Progenitor cell of endocrine pancreas (in vitro differentiated cells): ENCODE results near the gene AIG1. TPM values are rescaled to one million over a fixed set of nuclear protein-coding genes. Genes with fewer than 3 reads are reported as not detected.

Experiments
- DNase-seq: peaks from one replicate; pipeline ENCODE4 v3.0.0; 2021; ENCODE audit warnings: low spot score; ENCODE audit not compliant: unreplicated experiment
- H3K27ac Mint-ChIP-seq: 2 replicates; pipeline ENCODE4 v1.8.0; 2021; ENCODE audit warnings: mild to moderate bottlenecking, moderate library complexity, mixed read lengths
- H3K27me3 Mint-ChIP-seq: 2 replicates; pipeline ENCODE4 v1.8.0; 2021; ENCODE audit warnings: mixed read lengths
- H3K36me3 Mint-ChIP-seq: 2 replicates; pipeline ENCODE4 v1.8.0; 2022; ENCODE audit warnings: mixed read lengths; ENCODE audit not compliant: insufficient read depth
- H3K4me1 Mint-ChIP-seq: 2 replicates; pipeline ENCODE4 v1.8.0; 2021; ENCODE audit warnings: low read depth, mixed read lengths
- H3K4me3 Mint-ChIP-seq: 2 replicates; pipeline ENCODE4 v1.8.0; 2021; ENCODE audit warnings: low read depth, mild to moderate bottlenecking, moderate library complexity, mixed read lengths
- H3K9me3 Mint-ChIP-seq: 2 replicates; pipeline ENCODE4 v1.8.0; 2021; ENCODE audit warnings: low read depth, mixed read lengths
- total RNA-seq: library from RNA; stranded (reverse); gene quantifications from 2 replicates; pipeline ENCODE4 v1.2.1, GENCODE V29; 2021
- TF ChIP-seq, protein P1 (sequence below): fragments of 200-600 bp; sonication (generic); IDR thresholded peaks from one replicate; pipeline ENCODE4 v1.5.0; 2021; ENCODE audit warnings: antibody characterized with exemption, mild to moderate bottlenecking; ENCODE audit not compliant: unreplicated experiment

The AIG1 gene
- total RNA-seq, 1 donor from 2014 or later, result 40.0 TPM

DNA sequence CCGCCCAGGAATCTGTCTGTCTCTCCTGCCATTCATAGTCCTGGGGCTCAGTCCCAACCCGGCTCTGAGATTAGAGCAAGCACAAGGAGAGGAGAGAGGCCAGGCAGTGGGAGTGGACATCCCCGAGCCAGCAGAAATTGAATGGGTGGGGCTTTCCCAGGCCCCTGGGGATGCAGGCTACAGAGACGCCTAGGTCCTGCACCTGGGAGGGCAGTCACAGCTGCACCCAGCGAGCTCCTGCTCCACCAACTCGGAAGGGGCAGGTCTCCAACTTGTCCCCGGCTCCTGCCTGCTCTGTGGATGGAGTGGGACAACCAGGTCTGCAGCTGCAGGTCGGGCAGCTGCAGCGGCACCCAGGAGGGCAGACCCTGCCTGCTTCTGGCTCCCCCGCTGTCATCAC is 11.1 kb upstream of the AIG1 start:
- H3K27ac Mint-ChIP-seq, result no peak overlapping the region
- peaks cover 4% of the 10 kb centered on the region for H3K27me3 Mint-ChIP-seq
- TF ChIP-seq, protein P1, sequence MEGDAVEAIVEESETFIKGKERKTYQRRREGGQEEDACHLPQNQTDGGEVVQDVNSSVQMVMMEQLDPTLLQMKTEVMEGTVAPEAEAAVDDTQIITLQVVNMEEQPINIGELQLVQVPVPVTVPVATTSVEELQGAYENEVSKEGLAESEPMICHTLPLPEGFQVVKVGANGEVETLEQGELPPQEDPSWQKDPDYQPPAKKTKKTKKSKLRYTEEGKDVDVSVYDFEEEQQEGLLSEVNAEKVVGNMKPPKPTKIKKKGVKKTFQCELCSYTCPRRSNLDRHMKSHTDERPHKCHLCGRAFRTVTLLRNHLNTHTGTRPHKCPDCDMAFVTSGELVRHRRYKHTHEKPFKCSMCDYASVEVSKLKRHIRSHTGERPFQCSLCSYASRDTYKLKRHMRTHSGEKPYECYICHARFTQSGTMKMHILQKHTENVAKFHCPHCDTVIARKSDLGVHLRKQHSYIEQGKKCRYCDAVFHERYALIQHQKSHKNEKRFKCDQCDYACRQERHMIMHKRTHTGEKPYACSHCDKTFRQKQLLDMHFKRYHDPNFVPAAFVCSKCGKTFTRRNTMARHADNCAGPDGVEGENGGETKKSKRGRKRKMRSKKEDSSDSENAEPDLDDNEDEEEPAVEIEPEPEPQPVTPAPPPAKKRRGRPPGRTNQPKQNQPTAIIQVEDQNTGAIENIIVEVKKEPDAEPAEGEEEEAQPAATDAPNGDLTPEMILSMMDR, result no peak
- H3K4me3 Mint-ChIP-seq, result no peak overlapping the region
- peaks cover 4% of the 10 kb centered on the region for H3K9me3 Mint-ChIP-seq
- DNase-seq, result no peak
- no peaks in the 10 kb centered on the region for H3K4me1 Mint-ChIP-seq
- no peaks in the 10 kb centered on the region for H3K36me3 Mint-ChIP-seq

DNA sequence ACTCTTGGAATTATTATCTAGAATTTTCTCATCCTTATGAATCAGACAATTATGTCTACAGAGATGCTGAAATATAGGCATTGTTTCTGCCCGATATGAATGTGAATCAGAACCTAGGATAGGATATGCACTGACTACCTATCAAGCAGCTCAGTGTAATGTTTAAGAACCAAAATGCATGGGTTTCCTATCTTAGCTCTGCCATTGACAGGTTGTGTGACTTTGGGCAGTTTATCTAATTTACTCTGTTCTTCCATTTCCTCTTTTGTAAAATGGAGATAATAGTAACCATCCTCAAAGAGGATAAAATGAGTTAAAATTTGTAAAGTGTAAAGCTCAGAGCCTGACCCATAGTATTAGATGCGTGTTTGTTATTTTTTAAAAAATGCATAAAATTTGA is 10.2 kb upstream of the AIG1 start:
- Mint-ChIP-seq H3K4me3 (no peak overlapping the region), H3K27ac (no peak overlapping the region), H3K9me3 (peaks cover 4% of the 10 kb centered on the region), H3K4me1 (no peaks in the 10 kb centered on the region), H3K27me3 (peaks cover 4% of the 10 kb centered on the region), H3K36me3 (no peaks in the 10 kb centered on the region)
- no peak for DNase-seq
- TF ChIP-seq, protein P1, result no peak

DNA sequence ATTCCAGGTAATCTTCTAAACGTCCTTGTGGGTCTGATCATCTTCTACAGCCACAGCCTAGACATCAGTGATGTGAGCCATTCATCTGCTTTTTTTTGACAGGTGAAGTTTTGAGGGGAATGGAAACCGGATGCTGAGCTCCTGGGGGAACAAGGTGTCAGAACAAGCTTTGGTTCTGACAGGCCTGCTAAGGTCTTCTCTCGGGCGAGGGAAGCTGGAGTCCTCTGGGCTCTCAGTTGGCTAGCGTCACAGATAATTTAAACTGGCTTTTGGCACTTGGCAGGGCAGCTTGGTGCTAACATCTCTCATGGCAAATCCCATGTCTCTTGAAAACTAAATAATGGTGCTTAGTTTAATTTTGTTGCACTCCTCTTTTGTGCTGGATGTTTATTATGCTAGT is 8.4 kb upstream of the AIG1 start:
- no peaks in the 10 kb centered on the region for H3K36me3 Mint-ChIP-seq
- TF ChIP-seq, protein P1, result no peak

DNA sequence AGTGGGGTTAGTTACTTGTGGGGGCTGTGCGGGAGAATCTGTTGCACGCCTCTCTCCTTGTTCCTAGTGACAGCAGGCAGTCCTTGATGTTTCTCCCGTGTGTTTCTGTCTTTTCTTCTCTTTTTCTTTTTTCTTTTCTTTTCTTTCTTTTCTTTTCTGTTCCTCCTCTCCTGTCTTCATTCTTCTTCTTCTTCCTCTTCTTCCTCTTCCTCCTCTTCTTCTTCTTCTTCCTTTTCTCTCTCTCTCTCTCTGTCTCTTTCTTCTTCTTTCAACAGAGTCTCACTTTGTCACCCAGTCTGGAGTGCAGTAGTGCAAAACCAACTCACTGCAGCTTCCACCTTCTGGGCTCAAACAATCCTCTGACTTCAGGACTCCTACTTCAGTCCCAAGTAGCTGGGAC is 6.8 kb upstream of the AIG1 start:
- peaks cover 4% of the 10 kb centered on the region for H3K27me3 Mint-ChIP-seq
- no peak overlapping the region for H3K27ac Mint-ChIP-seq
- no peak overlapping the region for H3K4me3 Mint-ChIP-seq
- no peaks in the 10 kb centered on the region for H3K4me1 Mint-ChIP-seq
- DNase-seq, result no peak
- no peaks in the 10 kb centered on the region for H3K36me3 Mint-ChIP-seq
- TF ChIP-seq, protein P1, result no peak
- no peaks in the 10 kb centered on the region for H3K9me3 Mint-ChIP-seq

More for the DNA sequence above, 8.4 kb upstream of the AIG1 start:
- DNase-seq, result no peak
- H3K4me3 Mint-ChIP-seq, result no peak overlapping the region
- H3K27ac Mint-ChIP-seq, result no peak overlapping the region
- peaks cover 4% of the 10 kb centered on the region for H3K9me3 Mint-ChIP-seq
- no peaks in the 10 kb centered on the region for H3K4me1 Mint-ChIP-seq
- H3K27me3 Mint-ChIP-seq, result peaks cover 4% of the 10 kb centered on the region

DNA sequence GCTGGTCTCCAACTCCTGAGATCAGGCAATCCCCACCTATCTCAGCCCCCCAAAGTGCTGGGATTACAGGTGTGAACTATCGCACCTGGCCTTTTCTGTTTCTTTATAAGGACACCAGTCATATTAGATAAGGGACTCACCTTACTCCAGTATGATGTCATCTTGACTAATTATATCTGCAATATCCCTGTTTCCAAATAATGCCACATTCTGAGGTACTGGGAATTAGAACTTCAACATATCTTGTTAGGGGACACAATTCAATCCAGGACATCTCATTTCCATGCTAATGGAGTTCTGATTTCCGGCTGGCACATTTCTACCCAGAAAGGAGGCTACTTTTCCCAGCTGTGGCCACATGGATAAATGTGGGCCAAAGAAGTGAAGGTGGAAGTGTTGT is 6.4 kb upstream of the AIG1 start:
- peaks cover 4% of the 10 kb centered on the region for H3K27me3 Mint-ChIP-seq
- DNase-seq, result no peak
- H3K27ac Mint-ChIP-seq, result no peak overlapping the region
- H3K36me3 Mint-ChIP-seq, result no peaks in the 10 kb centered on the region
- no peaks in the 10 kb centered on the region for H3K4me1 Mint-ChIP-seq
- H3K9me3 Mint-ChIP-seq, result no peaks in the 10 kb centered on the region
- TF ChIP-seq, protein P1, result no peak
- H3K4me3 Mint-ChIP-seq, result no peak overlapping the region
